Choroid plexus epithelial cell (primary cell): ENCODE measurements around the gene KCTD6.

ENCODE experiments used
- DNase-seq: peaks from one replicate; pipeline ENCODE4 v3.0.0-alpha.2; 2010; ENCODE audit warnings: low read depth
- H3K4me3 ChIP-seq: 2 replicates; pipeline ENCODE4 v1.5.1; 2011; ENCODE audit warnings: low read depth, mild to moderate bottlenecking, control low read depth, low read length, moderate library complexity
- CTCF ChIP-seq: conservative IDR thresholded peaks from 2 replicates; pipeline ENCODE4 v1.5.1; 2011; ENCODE audit warnings: low read depth, mild to moderate bottlenecking, control low read depth, inconsistent platforms, low read length, moderate library complexity

The KCTD6 gene

GRCh38 chr3:58494107-58494506, 2.2 kb downstream of the KCTD6 start:
- no peak for DNase-seq
- H3K4me3 ChIP-seq = no peak overlapping the region
- TF ChIP-seq CTCF = no peak

- no peak overlapping the region for H3K4me3 ChIP-seq
- no peak for TF ChIP-seq CTCF
- no peak for DNase-seq
These were observed 3.2 kb downstream of the KCTD6 start for GRCh38 chr3:58495101-58495500.

GRCh38 chr3:58496206-58496857, 4.4 kb downstream of the KCTD6 start:
- TF ChIP-seq CTCF = no peak
- DNase-seq = no peak
- H3K4me3 ChIP-seq = no peak overlapping the region

GRCh38 chr3:58497097-58497496, 5.2 kb downstream of the KCTD6 start:
- no peak for TF ChIP-seq CTCF
- H3K4me3 ChIP-seq = no peak overlapping the region
- DNase-seq = peak; percentile 58

GRCh38 chr3:58502872-58503271, 11.0 kb downstream of the KCTD6 start:
- DNase-seq = no peak
- no peak overlapping the region for H3K4me3 ChIP-seq
- TF ChIP-seq CTCF = no peak

- no peak for TF ChIP-seq CTCF
- DNase-seq = no peak
- no peak overlapping the region for H3K4me3 ChIP-seq
These were observed 15.6 kb downstream of the KCTD6 start for GRCh38 chr3:58507356-58508078.

GRCh38 chr3:58508437-58508836, 16.5 kb downstream of the KCTD6 start:
- no peak overlapping the region for H3K4me3 ChIP-seq
- no peak for DNase-seq
- no peak for TF ChIP-seq CTCF
